ENCODE measurements around the gene ENDOV. TPM values are rescaled to one million over a fixed set of nuclear protein-coding genes. Genes with fewer than 3 reads are reported as not detected.

The ENDOV gene
- polyA plus RNA-seq, 2 of the 4 experiments (the other 2 are of a cell fraction): 33.2 to 42.6 TPM

- POLR2A ChIA-PET: interaction anchor here (0.7 to 2.9 kb wide), 3 partner anchors 41 to 268 kb away, joined by 3 to 12 read pairs (median 3); no protein-coding TSS in a partner anchor
- Histone ChIP-seq H3K27ac (peak overlapping the region in 1 of 2 experiments; percentile 94; a peak in 4 of 6 replicates), H3K4me2 (peak overlapping the region; percentile 93), H3K9me3 (no peaks in the 10 kb centered on the region), H3K4me3 (peak overlapping the region; percentile 74), H3K4me1 (peaks cover 17% of the 10 kb centered on the region)
- CTCF ChIA-PET: interaction anchor here (0.7 to 3.6 kb wide), 6 partner anchors 9 to 408 kb away, joined by 3 to 16 read pairs (median 5); no protein-coding TSS in a partner anchor
- TF ChIP-seq KDM1A (IDR thresholded peaks at IDR 0.05; ENCODE audit: low read depth) (no peak), RCOR1 (IDR thresholded peaks at IDR 0.05; ENCODE audit: low read depth, low read length) (no peak), GATA3 (IDR thresholded peaks at IDR 0.05; ENCODE audit: borderline replicate concordance) (no peak), MAZ (IDR thresholded peaks at IDR 0.05; ENCODE audit: borderline replicate concordance, low read depth, low read length) (no peak), FOSL2 (IDR thresholded peaks at IDR 0.05) (no peak), FOSL2 (CRISPR knock-in tag; IDR thresholded peaks at IDR 0.05) (no peak)
- WGBS (ENCODE audit: missing lambda C conversion rate): 43% methylated on average over 26 of the region's 26 CpGs
- no peak for DNase-seq (ENCODE audit: low read depth in 1 of 2, low spot score in 1 of 2)
- peak in 1 of 2 experiments; percentile 1; a peak in 3 of 6 replicates for ATAC-seq
- no peak for FAIRE-seq
Observed at GRCh38 chr17:80413771-80414507, 1.0 kb upstream of the ENDOV start.

GRCh38 chr17:80414508-80414802, 512 bp upstream of the ENDOV start:
- DNase-seq (ENCODE audit: low read depth in 1 of 2, low spot score in 1 of 2) (peak in 1 of 2 experiments; percentile 28), FAIRE-seq (no peak), ATAC-seq (peak; percentile 21 to 63; a peak in 4 of 6 replicates)
- Histone ChIP-seq H3K9me3 (no peaks in the 10 kb centered on the region), H3K4me2 (peak overlapping the region; percentile 93), H3K4me3 (peak overlapping the region; percentile 74), H3K27ac (peak overlapping the region; percentile 94 to 97), H3K4me1 (peaks cover 17% of the 10 kb centered on the region)
- POLR2A ChIA-PET: interaction anchor here (0.7 to 2.9 kb wide), 2 partner anchors 40 to 268 kb away, joined by 3 to 12 read pairs; no protein-coding TSS in a partner anchor
- CTCF ChIA-PET: interaction anchor here (0.7 to 3.6 kb wide), 5 partner anchors 9 to 408 kb away, joined by 3 to 16 read pairs (median 7); no protein-coding TSS in a partner anchor
- TF ChIP-seq RARB (CRISPR knock-in tag; IDR thresholded peaks at IDR 0.05) (no peak), RAD21 (conservative IDR thresholded peaks at IDR 0.05 in 1 of 2, IDR thresholded peaks at IDR 0.05 in 1 of 2) (0 out of 5 replicates have a peak, but pooled peaks have one; percentile 9 to 12)
- 4% methylated on average over 15 of the region's 15 CpGs for WGBS (ENCODE audit: missing lambda C conversion rate)

- DNase-seq (ENCODE audit: low read depth in 1 of 2, low spot score in 1 of 2): no peak
- POLR2A ChIA-PET: interaction anchor here (0.7 to 2.9 kb wide), 4 partner anchors 9 to 411 kb away, joined by 3 to 13 read pairs (median 8); no protein-coding TSS in a partner anchor
- Histone ChIP-seq H3K27ac (peak overlapping the region; percentile 94 to 97), H3K4me2 (peak overlapping the region; percentile 93), H3K4me3 (peak overlapping the region; percentile 74), H3K4me1 (peaks cover 17% of the 10 kb centered on the region), H3K9me3 (no peaks in the 10 kb centered on the region)
- CTCF ChIA-PET: interaction anchor here (1.1 to 3.5 kb wide), 6 partner anchors 10 to 566 kb away, joined by 3 to 16 read pairs (median 5); no protein-coding TSS in a partner anchor
- peak; percentile 51 to 63 for ATAC-seq
- FAIRE-seq: no peak
- WGBS (ENCODE audit: missing lambda C conversion rate): 11% methylated on average over 18 of the region's 39 CpGs
- TF ChIP-seq CHD4 (IDR thresholded peaks at IDR 0.05; ENCODE audit: borderline replicate concordance) (peak; percentile 28; the same call in 1 of the 2 replicates), HOXB5 (CRISPR knock-in tag; IDR thresholded peaks at IDR 0.05) (no peak), FOSB (CRISPR knock-in tag; IDR thresholded peaks at IDR 0.05) (no peak), TFCP2L1 (CRISPR knock-in tag; IDR thresholded peaks at IDR 0.05) (no peak), ZNF302 (CRISPR knock-in tag; IDR thresholded peaks at IDR 0.05) (no peak)
Observed at GRCh38 chr17:80415626-80416137, 715 bp downstream of the ENDOV start.

- peaks cover 17% of the 10 kb centered on the region for H3K4me1 ChIP-seq
- ATAC-seq (no peak), DNase-seq (ENCODE audit: low read depth in 1 of 2, low spot score in 1 of 2) (no peak), FAIRE-seq (no peak)
- ChIA-PET POLR2A (interaction anchor here (0.7 to 2.9 kb wide), 5 partner anchors 8 to 411 kb away, joined by 3 to 13 read pairs (median 5); no protein-coding TSS in a partner anchor), CTCF (interaction anchor here (0.5 to 3.5 kb wide), 9 partner anchors 9 to 565 kb away, joined by 3 to 25 read pairs (median 5); no protein-coding TSS in a partner anchor)
- peak overlapping the region; percentile 93 for H3K4me2 ChIP-seq
- no peak for TF ChIP-seq EHF (CRISPR knock-in tag; IDR thresholded peaks at IDR 0.05)
- TF ChIP-seq ZFP36 (IDR thresholded peaks at IDR 0.05; ENCODE audit: borderline replicate concordance, partially characterized antibody): no peak
- TF ChIP-seq ZC3H11A (IDR thresholded peaks at IDR 0.05): no peak
- TF ChIP-seq CTCF (IDR thresholded peaks at IDR 0.05): no peak
- TF ChIP-seq BHLHE40 (IDR thresholded peaks at IDR 0.05; ENCODE audit: low read depth, low read length): no peak
- no peak for TF ChIP-seq ESRRA (IDR thresholded peaks at IDR 0.05; ENCODE audit: borderline replicate concordance, low read length)
- no peak for TF ChIP-seq EP300 (IDR thresholded peaks at IDR 0.05)
- TF ChIP-seq FOXS1 (CRISPR knock-in tag; IDR thresholded peaks at IDR 0.05): no peak
- H3K9me3 ChIP-seq: no peaks in the 10 kb centered on the region
- peak overlapping the region; percentile 74 for H3K4me3 ChIP-seq
- 77% methylated on average over 7 of the region's 7 CpGs for WGBS (ENCODE audit: missing lambda C conversion rate)
- H3K27ac ChIP-seq: no peak overlapping the region; a peak in 2 of 6 replicates
Observed at GRCh38 chr17:80416260-80416939, 1.4 kb downstream of the ENDOV start.
